Ascending aorta (tissue), 2 donors: ENCODE results near the gene SLC26A11. TPM values are rescaled to one million over a fixed set of nuclear protein-coding genes. Genes with fewer than 3 reads are reported as not detected.
A peak's percentile ranks its signal among the peaks of the same experiment; 100 is the strongest.

Source experiments
- DNase-seq, 2 donors: peaks; one replicate each; pipeline ENCODE4 v3.0.0-alpha.2; 2019; ENCODE audit warnings: low spot score in 2 of 2
- H3K27ac ChIP-seq, 2 donors: fragments of 200-600 bp; sonication (generic); one replicate each; pipeline ENCODE4 v1.5.1; 2016 to 2017; ENCODE audit warnings: mild to moderate bottlenecking in 1 of 2
- H3K27me3 ChIP-seq: fragments of 200-600 bp; sonication (generic); one replicate; pipeline ENCODE4 v1.5.1; 2017
- H3K36me3 ChIP-seq, 2 donors: fragments of 200-600 bp; sonication (generic); one replicate each; pipeline ENCODE4 v1.5.1; 2016
- H3K4me1 ChIP-seq, 2 donors: fragments of 200-600 bp; sonication (generic); one replicate each; pipeline ENCODE4 v1.5.1; 2016 to 2017; ENCODE audit warnings: mild to moderate bottlenecking in 1 of 2
- H3K4me3 ChIP-seq, 2 donors: fragments of 200-600 bp; sonication (generic); one replicate each; pipeline ENCODE4 v1.5.1; 2016 to 2017; ENCODE audit warnings: mild to moderate bottlenecking in 1 of 2
- H3K9me3 ChIP-seq, 2 donors: fragments of 200-600 bp; sonication (generic); one replicate each; pipeline ENCODE4 v1.5.1; 2016
- CTCF ChIP-seq, 3 experiments: fragments of 200-600 bp in 2 of 3; fragments of 450-650 bp in 1 of 3; sonication (generic) in 2 of 3; IDR thresholded peaks; one replicate each; pipeline ENCODE4 v1.5.1; 2016 to 2019; ENCODE audit warnings: antibody characterized with exemption in 3 of 3, mild to moderate bottlenecking in 1 of 3, moderate library complexity in 1 of 3
- intact Hi-C: fragments of 100-400 bp; cut with DNase I; formaldehyde crosslinking; loops from one replicate; pipeline ENCODE4 v1.15.1; 2023
- total RNA-seq: library from RNA; depleted of rRNA; stranded (reverse); fragments of >200 nt; gene quantifications from one replicate; pipeline ENCODE4 v1.1.0, GENCODE V29; 2016

Gene SLC26A11
- total RNA-seq, 1 donor from 2014 or later: 25.8 TPM

GRCh38 chr17:80264205-80265075, 44.2 kb downstream of the SLC26A11 start:
- Histone ChIP-seq H3K9me3 (no peaks in the 10 kb centered on the region), H3K27ac (peak overlapping the region; percentile 72 to 97), H3K4me3 (peak overlapping the region in 1 of 2 donors; percentile 57), H3K27me3 (no peaks in the 10 kb centered on the region), H3K4me1 (peaks cover 14 to 23% of the 10 kb centered on the region in 2 donors), H3K36me3 (peaks cover 9 to 20% of the 10 kb centered on the region in 2 donors)
- intact Hi-C loops: loop anchor here (5.0 kb wide), 2 partner anchors 117 to 162 kb away; partner anchors contain the start of genes EIF4A3 and GAA
- TF ChIP-seq CTCF (IDR thresholded peaks at IDR 0.05): no peak
- no peak for DNase-seq

- no peak overlapping the region for H3K4me3 ChIP-seq
- H3K4me1 ChIP-seq: peaks cover 9 to 19% of the 10 kb centered on the region in 2 donors
- TF ChIP-seq CTCF (IDR thresholded peaks at IDR 0.05): no peak
- peaks cover 9 to 27% of the 10 kb centered on the region in 2 donors for H3K36me3 ChIP-seq
- DNase-seq: no peak
- H3K27me3 ChIP-seq: no peaks in the 10 kb centered on the region
- no peak overlapping the region for H3K27ac ChIP-seq
- intact Hi-C loops: no loop called here
- no peaks in the 10 kb centered on the region for H3K9me3 ChIP-seq
Measured at GRCh38 chr17:80265205-80266068, 45.2 kb downstream of the SLC26A11 start.

- TF ChIP-seq CTCF (IDR thresholded peaks at IDR 0.05): no peak
- Histone ChIP-seq H3K9me3 (no peaks in the 10 kb centered on the region), H3K27ac (no peak overlapping the region), H3K4me1 (peaks cover 4 to 13% of the 10 kb centered on the region in 2 donors), H3K36me3 (peaks cover 9 to 27% of the 10 kb centered on the region in 2 donors), H3K27me3 (no peaks in the 10 kb centered on the region), H3K4me3 (no peak overlapping the region)
- intact Hi-C loops: no loop called here
- DNase-seq: no peak
Measured at GRCh38 chr17:80267391-80267790, 47.2 kb downstream of the SLC26A11 start.

GRCh38 chr17:80268427-80268826, 48.2 kb downstream of the SLC26A11 start:
- no peaks in the 10 kb centered on the region for H3K9me3 ChIP-seq
- H3K36me3 ChIP-seq: peaks cover 12 to 32% of the 10 kb centered on the region in 2 donors
- no peak overlapping the region for H3K4me3 ChIP-seq
- intact Hi-C loops: no loop called here
- DNase-seq: no peak
- peaks cover 0 to 3% of the 10 kb centered on the region in 2 donors for H3K4me1 ChIP-seq
- TF ChIP-seq CTCF (IDR thresholded peaks at IDR 0.05): no peak
- no peak overlapping the region for H3K27ac ChIP-seq
- H3K27me3 ChIP-seq: no peaks in the 10 kb centered on the region

- no peak for DNase-seq
- Histone ChIP-seq H3K4me3 (no peak overlapping the region), H3K27me3 (no peaks in the 10 kb centered on the region), H3K4me1 (no peaks in the 10 kb centered on the region), H3K9me3 (no peaks in the 10 kb centered on the region), H3K27ac (no peak overlapping the region), H3K36me3 (peaks cover 17 to 40% of the 10 kb centered on the region in 2 donors)
- no peak for TF ChIP-seq CTCF (IDR thresholded peaks at IDR 0.05)
- intact Hi-C loops: no loop called here
Measured at GRCh38 chr17:80269405-80269807, 49.2 kb downstream of the SLC26A11 start.
